CD4-positive, alpha-beta T cell treated with Interleukin-6 at 100 ng/mL for 8 hours (primary cell): ENCODE measurements around the gene GRAMD1A.
"Not testable (repeated sequence)": the region's sequence is repeated elsewhere in the genome, so short reads cannot be mapped to it uniquely, and the experiment has no call there.

Experiments
- DNase-seq: peaks from one replicate; pipeline ENCODE4 v3.0.0-alpha.2; 2020; ENCODE audit warnings: mixed read lengths, low spot score

The GRAMD1A gene

DNA sequence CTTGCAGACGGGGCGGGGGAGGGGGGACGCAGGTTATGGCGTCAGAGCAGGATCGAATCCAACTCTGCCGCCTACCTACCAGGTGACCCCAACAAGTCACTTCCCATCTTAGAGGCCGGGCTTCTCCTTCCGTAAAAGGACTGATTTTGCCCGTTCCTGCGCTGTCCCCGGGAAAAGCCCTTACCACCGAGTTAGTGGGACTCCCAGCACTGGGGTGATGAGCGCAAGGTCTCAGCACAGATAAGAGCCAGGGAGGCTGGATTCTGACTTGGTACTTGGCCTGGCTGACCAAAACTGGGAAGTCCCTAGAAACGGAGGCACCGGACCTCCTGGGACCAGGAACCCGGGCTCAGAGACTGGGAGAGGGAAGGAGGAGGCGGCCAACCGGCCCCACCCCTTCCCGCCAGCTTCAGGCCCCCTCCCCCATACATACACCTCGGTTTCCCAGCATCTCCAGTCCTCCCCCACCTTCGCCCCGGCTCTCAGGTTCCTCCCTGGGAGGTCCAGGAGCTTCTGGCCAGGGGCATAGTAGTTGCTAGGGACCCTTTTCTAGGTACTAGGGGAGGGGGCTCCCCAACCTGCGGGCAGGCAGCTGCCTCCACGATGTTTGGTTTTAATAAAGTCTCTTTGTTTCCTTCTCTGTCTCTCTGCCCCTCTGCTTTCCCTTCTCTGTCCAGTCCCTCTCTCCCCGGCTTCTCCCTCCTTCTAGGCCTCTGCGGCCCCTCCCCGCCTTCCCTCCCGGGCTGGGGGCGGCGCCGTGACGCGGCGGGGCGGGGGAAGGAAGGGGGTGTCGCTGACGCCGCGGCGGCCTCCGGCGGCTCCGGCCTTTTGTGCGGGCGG, at the start of gene GRAMD1A:
GRAMD1A (plus strand) TSS at position 826 of the 840 bp plus-strand sequence. CDS start 156 bp downstream, outside the sequence.
- DNase-seq, result peak; percentile 68

- no peak for DNase-seq
Observed at GRCh38 chr19:34953092-34953491, 47.0 kb upstream of the GRAMD1A start.

GRCh38 chr19:34957830-34958751, 42.0 kb upstream of the GRAMD1A start:
- DNase-seq, result no peak

DNA sequence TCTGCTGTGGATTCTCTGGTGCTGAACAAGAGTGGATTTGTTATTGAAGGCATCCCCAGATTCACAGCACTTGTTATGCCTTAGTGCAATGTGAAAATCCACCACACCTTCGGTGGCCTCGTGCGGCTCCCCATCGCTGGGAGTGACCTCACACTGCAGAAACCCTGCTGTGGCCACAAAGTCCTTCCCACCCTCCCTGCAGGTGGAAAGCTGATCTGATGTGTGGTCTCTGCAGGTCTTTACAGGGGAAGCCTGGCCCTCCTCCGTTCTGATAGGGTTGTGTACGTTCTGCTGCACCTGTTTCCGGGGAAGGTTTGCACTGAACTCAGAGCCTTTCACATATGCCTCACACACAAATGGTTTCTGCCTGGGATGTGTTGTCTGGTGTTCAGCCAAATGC, 41.1 kb upstream of the GRAMD1A start:
- no peak for DNase-seq

DNA sequence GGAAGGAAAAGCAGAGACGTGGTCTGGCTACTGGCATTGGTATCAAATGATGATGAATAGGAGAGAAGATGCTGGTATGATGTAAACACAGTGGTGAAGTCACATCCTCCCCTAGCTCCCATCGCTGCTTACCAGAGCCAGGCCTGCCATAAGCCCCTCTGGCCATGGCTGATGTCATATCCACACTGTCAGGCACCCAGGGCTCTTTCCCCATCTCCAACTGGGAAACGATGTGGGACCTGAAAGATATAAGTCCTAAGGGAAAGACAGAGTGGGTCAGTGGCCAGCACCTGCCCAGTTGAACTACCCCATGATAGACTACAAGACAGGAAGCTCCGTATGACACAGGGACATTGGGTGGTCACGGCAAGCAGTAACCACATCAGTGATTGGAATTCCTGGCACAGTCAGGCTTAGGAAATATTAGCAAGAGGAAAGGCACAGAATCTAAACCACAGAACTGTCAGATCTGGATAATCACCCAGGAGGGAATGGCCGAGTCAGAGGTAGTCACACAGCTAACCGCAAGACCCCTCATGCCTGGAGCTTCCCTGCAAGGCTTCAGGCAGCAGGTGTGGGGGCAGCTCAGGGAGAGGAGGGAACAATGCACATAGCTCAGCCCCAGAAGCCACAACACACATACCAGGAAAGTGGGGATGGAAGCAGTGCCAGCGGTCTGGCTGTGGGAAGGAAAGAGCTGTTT, 39.9 kb upstream of the GRAMD1A start:
- DNase-seq, result no peak

- no peak for DNase-seq
Observed at GRCh38 chr19:34960940-34961679, 39.0 kb upstream of the GRAMD1A start.

DNA sequence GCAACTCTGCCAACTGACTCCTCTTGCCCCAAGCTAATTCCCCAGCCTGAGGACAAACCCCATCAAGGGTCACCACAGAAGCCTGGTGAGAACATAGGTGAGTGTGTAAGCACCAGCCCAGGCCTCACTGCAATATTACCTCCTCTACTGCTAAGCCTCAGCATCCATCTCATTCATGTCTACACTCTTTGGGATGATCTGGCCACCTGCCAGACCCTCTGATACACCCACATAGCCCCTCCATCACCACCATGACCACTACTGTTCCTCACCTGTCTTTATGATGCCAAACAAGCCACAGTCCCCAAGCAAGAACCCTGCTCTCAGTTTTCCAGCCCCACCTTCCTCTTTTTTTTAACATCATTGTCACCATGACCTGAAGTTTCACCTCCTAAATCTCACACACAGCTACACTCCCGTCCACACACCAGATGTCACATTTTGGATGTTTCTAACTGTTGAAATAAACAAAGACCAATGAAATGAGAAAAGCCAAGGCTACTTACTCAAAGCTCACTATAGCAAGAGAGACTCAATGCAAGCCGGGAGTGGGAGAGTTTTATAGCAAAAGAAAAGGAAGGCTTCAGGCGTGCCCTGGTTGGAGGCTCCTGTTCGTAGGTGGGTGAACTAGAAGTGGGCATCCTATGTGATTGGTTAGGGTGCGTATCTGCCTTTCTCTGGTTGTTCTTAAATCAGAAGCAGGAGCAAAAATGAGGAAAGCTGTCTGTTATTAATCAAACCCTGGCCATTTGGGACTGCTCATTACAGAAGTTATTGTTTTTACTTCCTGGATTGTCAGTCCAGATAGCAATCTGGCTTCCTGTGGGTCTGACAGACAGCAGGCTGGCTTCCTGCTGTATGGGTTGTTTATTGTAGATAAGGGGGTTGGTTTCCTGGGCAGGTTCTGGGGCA, 38.1 kb upstream of the GRAMD1A start:
- peak; percentile 63 for DNase-seq

- DNase-seq, result no peak
Observed at GRCh38 chr19:34962687-34963572, 37.2 kb upstream of the GRAMD1A start.

GRCh38 chr19:34963573-34964406, 36.3 kb upstream of the GRAMD1A start, which contains the start of gene ZNF792:
Gene ZNF792 (minus strand): TSS chr19:34964229. CDS start chr19:34963662, 567 bp downstream.
- DNase-seq, result peak; percentile 33

DNA sequence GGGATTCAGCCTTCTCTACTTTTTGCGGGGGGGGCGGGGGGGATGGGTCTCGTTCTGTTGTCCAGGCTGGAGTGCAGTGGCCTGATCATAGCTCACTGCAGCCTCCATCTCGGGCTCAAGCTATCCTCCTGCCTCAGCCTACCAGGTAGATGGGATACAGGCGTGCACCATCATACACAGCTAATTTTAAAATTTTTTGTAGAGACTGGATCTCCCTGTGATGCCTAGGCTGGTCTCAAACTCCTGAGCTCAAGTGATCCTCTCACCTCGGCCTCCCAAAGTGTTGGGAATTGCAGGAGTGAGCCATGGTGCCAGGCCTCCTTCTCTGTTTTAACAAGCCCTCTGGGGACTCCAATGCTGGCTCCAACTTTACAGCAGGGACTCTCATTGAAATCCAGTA, 35.5 kb upstream of the GRAMD1A start:
- no peak for DNase-seq

- not testable (repeated sequence) for DNase-seq
Observed at GRCh38 chr19:34965505-34965904, 34.6 kb upstream of the GRAMD1A start.

DNA sequence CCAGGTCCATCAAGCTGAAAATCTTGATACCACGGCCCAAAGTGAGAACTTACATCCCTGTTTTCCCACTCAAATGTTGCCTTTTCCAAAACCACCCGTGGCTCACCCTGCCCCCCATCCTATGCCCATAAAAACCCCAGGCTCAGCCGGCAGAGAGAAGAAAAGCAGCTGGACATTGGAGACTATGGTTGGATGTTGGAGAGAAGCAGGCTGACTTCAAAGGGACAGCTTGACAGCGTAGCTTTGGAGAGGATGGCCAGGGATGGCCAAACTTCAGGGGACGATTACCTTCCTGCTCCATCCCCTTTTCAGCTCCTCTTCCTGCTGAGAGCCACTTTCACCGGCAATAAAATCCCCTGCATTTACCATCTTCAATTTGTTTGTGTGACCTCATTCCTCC, 32.6 kb upstream of the GRAMD1A start:
- no peak for DNase-seq

DNA sequence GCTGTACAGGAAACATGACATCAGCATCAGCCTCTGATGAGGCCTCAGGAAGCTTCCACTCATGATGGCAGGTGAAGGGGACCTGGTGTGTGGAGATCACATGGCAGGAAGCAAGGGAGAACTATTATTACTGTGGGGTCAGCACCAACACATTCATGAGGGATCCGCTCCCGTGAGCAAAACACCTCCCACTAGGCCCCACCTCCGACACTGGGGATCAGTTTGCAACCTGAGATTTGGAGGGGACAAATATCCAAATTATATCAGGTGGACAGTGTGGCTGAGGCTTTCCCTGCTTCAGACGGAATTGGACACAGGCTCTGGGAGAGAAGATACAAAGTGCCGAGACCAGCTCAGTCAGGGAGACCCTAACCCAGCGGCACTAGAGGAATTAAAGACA, 30.4 kb upstream of the GRAMD1A start:
- no peak for DNase-seq

- DNase-seq, result not testable (repeated sequence)
Observed at GRCh38 chr19:34970185-34970780, 29.8 kb upstream of the GRAMD1A start.

- no peak for DNase-seq
Observed at GRCh38 chr19:34972163-34972705, 27.9 kb upstream of the GRAMD1A start.

DNA sequence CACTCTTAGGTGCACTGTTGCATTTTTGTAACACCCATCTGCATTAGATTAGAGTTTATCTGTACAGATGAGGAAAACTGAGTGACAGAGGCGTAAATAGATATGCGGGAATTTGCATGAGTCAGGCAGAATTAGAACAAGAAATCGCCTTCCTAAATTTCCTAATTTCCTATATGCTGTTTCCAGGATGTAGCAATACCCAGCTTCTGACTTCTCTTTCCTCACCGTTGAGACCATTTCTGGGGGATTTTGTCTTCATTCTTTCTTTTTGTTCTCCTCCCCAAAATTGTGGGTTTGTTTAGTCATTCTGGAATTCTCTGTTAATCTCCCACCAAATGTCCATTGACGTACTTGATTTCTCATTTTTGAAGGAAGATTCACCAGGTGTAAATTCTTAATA, 25.5 kb upstream of the GRAMD1A start:
- DNase-seq, result no peak

- DNase-seq, result no peak
Observed at GRCh38 chr19:34975056-34975455, 25.1 kb upstream of the GRAMD1A start.

DNA sequence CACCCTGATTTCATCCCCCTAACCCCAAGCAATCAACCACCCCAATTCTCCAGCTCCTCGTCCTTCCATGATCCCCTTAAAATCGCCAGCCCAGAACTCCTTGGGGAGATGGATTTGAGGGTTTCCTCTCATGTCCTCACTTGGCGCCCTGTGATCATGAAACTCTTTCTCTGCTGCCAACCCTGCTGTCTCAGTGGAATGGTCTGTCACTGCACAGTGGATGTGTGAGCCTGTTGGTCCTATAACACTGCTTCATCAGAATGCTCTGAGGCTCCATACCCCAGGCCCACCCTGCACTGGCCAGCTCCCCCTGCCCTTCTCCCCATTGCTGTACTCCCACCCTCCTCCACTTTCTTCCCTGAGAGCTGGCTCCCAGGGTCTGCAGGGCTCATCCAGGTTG, 23.5 kb upstream of the GRAMD1A start:
- DNase-seq, result no peak
